SH-SY5Y (cell line): ENCODE measurements around the gene MPHOSPH9.

ENCODE experiments used
- GATA2 ChIP-seq: IDR thresholded peaks from 2 replicates; pipeline ENCODE4 v1.6.1; 2011; ENCODE audit warnings: mild to moderate bottlenecking, low read depth, low read length
- GATA3 ChIP-seq: IDR thresholded peaks from 2 replicates; pipeline ENCODE4 v1.6.1; 2011; ENCODE audit warnings: low read depth, mild to moderate bottlenecking, low read length, moderate library complexity

DNA sequence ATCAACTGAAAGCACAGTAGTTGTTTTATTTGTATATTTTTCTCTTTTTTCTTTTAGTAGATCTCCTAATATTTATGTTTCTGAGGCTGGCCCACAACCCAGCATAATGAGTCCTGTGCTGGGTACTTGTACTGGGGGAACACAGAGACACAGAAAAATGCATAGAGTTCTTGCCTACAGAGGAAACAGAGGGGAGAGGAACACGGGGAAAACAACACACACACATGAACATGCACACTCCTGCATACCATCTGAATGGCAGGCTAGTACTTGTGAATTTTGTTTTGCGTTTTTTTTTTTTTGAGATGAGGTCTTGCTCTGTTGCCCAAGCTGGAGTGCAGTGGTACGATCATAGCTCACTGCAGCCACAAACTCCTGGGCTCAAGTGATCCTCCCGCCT, 103.3 kb downstream of the MPHOSPH9 start:
- no peak for TF ChIP-seq GATA2
- TF ChIP-seq GATA3: no peak
